Measurements from ENCODE around the gene MGAT3.
A peak's percentile ranks its signal among the peaks of the same experiment; 100 is the strongest.
"Not testable (repeated sequence)": the region's sequence is repeated elsewhere in the genome, so short reads cannot be mapped to it uniquely, and the experiment has no call there.

Gene MGAT3

DNA sequence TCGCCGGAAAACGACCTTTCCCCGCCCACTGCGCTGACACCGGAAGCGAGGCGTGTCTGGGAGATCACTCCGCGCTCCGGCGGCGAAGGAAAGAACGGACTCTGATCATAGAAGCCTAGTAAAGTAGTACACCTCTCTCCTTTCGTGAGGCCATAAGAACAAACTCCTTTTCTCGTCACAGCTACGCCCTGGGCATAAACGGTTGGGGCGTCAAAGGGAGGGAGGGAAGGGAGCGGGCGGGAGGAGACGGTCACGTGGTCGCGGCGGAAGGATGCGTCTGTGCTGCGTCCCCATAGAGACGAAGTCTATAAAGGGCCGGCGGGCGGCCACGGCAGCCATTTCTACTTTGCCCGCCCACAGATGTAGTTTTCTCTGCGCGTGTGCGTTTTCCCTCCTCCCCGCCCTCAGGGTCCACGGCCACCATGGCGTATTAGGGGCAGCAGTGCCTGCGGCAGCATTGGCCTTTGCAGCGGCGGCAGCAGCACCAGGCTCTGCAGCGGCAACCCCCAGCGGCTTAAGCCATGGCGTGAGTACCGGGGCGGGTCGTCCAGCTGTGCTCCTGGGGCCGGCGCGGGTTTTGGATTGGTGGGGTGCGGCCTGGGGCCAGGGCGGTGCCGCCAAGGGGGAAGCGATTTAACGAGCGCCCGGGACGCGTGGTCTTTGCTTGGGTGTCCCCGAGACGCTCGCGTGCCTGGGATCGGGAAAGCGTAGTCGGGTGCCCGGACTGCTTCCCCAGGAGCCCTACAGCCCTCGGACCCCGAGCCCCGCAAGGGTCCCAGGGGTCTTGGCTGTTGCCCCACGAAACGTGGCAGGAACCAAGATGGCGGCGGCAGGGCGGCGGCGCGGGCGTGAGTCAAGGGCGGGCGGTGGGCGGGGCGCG, 63.7 kb downstream of the MGAT3 start, which contains the start of gene ATF4:
ATF4 (plus strand) TSS at position 337 of the 880 bp plus-strand sequence. CDS start 884 bp downstream, outside the sequence.
- TF ChIP-seq CTCF (IDR thresholded peaks at IDR 0.05; ENCODE audit: insufficient read depth, low read length), result no peak
- TF ChIP-seq SPI1 (IDR thresholded peaks at IDR 0.05; ENCODE audit: borderline replicate concordance, low read depth), result no peak
- peak; percentile 83 for TF ChIP-seq REST (IDR thresholded peaks at IDR 0.05; ENCODE audit: insufficient replicate concordance, low read depth)
- TF ChIP-seq GABPA (IDR thresholded peaks at IDR 0.05; ENCODE audit: low read depth), result peak; percentile 83
- peak; percentile 98 for TF ChIP-seq POLR2AphosphoS5 (IDR thresholded peaks at IDR 0.05; ENCODE audit: low read depth)
- H3K27me3 ChIP-seq (ENCODE audit: insufficient read depth, poor library complexity, severe bottlenecking), result no peaks in the 10 kb centered on the region
- DNase-seq (ENCODE audit: low read depth in 1 of 2, low spot score in 1 of 2), result peak in 1 of 2 experiments; percentile 90

DNA sequence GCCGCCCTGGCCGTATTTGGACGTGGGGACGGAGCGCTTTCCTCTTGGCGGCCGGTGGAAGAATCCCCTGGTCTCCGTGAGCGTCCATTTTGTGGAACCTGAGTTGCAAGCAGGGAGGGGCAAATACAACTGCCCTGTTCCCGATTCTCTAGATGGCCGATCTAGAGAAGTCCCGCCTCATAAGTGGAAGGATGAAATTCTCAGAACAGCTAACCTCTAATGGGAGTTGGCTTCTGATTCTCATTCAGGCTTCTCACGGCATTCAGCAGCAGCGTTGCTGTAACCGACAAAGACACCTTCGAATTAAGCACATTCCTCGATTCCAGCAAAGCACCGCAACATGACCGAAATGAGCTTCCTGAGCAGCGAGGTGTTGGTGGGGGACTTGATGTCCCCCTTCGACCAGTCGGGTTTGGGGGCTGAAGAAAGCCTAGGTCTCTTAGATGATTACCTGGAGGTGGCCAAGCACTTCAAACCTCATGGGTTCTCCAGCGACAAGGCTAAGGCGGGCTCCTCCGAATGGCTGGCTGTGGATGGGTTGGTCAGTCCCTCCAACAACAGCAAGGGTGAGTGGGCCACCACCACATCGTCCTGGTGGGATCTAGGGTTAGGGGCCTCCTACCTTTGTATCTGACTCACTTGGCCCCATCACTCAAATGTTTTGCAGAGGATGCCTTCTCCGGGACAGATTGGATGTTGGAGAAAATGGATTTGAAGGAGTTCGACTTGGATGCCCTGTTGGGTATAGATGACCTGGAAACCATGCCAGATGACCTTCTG, 64.5 kb downstream of the MGAT3 start:
- not testable (repeated sequence) for H3K27me3 ChIP-seq (ENCODE audit: insufficient read depth, poor library complexity, severe bottlenecking)
- Histone ChIP-seq H3K4me3 (replicated peaks; ENCODE audit: insufficient read depth, low read length) (peak overlapping the region; percentile 75), H3K27ac (replicated peaks) (peak overlapping the region; percentile 98)
- peak; percentile 37; the same call in 1 of the 2 replicates for TF ChIP-seq POLR2AphosphoS5 (IDR thresholded peaks at IDR 0.05; ENCODE audit: low read depth)
- DNase-seq (ENCODE audit: low read depth in 1 of 2, low spot score in 1 of 2), result peak in 1 of 2 experiments; percentile 72

More for the DNA sequence above, 63.7 kb downstream of the MGAT3 start, which contains the start of gene ATF4:
- Histone ChIP-seq H3K4me3 (replicated peaks; ENCODE audit: insufficient read depth, low read length) (peak within 1 kb of the TSS; percentile 75), H3K27ac (replicated peaks) (peak within 1 kb of the TSS; percentile 98)

DNA sequence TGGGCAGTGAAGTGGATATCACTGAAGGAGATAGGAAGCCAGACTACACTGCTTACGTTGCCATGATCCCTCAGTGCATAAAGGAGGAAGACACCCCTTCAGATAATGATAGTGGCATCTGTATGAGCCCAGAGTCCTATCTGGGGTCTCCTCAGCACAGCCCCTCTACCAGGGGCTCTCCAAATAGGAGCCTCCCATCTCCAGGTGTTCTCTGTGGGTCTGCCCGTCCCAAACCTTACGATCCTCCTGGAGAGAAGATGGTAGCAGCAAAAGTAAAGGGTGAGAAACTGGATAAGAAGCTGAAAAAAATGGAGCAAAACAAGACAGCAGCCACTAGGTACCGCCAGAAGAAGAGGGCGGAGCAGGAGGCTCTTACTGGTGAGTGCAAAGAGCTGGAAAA, 65.3 kb downstream of the MGAT3 start:
- not testable (repeated sequence) for DNase-seq (ENCODE audit: low read depth in 1 of 2, low spot score in 1 of 2); H3K27me3 ChIP-seq (ENCODE audit: insufficient read depth, poor library complexity, severe bottlenecking)
- H3K27ac ChIP-seq (replicated peaks), result peak overlapping the region; percentile 98
- peak overlapping the region; percentile 75 for H3K4me3 ChIP-seq (replicated peaks; ENCODE audit: insufficient read depth, low read length)

DNA sequence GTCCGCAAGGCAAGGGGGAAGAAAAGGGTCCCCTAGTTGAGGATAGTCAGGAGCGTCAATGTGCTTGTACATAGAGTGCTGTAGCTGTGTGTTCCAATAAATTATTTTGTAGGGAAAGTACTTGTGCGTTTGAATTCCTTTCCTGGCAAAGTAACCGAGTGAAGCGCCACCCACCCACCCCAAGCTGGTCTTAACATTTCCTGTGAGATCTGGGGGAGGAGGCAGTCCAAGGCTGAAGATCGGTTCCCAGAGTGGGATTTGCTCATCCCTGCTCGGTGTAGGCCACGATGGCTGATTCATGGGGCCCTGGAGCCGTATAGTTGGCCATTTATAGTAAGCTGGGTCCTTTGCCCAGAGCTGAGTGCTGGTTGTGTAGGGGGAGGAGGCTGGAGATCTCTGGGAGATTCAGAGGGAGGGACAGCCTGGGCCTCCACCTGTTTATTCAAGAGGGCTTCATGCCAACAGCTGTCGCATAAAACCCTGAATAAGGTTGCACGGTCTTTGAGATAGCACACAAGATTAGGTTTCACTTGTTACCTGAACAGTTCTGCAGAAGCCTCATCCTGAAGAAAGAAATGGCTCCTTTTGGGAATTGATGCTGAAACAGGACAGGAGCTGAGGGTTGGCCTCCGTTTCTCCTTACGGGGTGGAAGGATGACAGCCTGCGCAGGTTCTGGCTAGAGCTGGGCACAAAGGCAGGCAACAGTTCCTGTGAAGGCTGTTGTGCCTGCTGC, 65.9 kb downstream of the MGAT3 start:
- Histone ChIP-seq H3K4me3 (replicated peaks; ENCODE audit: insufficient read depth, low read length) (peak overlapping the region; percentile 75), H3K27ac (replicated peaks) (peak overlapping the region; percentile 98), H3K27me3 (ENCODE audit: insufficient read depth, poor library complexity, severe bottlenecking) (no peaks in the 10 kb centered on the region)
- DNase-seq (ENCODE audit: low read depth in 1 of 2, low spot score in 1 of 2), result peak in 1 of 2 experiments; percentile 55
- no peak for TF ChIP-seq GABPA (IDR thresholded peaks at IDR 0.05; ENCODE audit: low read depth)
- peak; percentile 96 for TF ChIP-seq POLR2AphosphoS5 (IDR thresholded peaks at IDR 0.05; ENCODE audit: low read depth)
- no peak for TF ChIP-seq CTCF (IDR thresholded peaks at IDR 0.05; ENCODE audit: insufficient read depth, low read length)
- TF ChIP-seq SPI1 (IDR thresholded peaks at IDR 0.05; ENCODE audit: borderline replicate concordance, low read depth), result no peak
